HG03175 (cell line): ENCODE results near the gene TERT.

Source experiments
- ATAC-seq: cut with Tn5 transposase; IDR thresholded peaks from one replicate; pipeline ENCODE4 v1.9.1; 2021; ENCODE audit warnings: mild to moderate bottlenecking, moderate library complexity; ENCODE audit not compliant: unreplicated experiment

Gene TERT

DNA sequence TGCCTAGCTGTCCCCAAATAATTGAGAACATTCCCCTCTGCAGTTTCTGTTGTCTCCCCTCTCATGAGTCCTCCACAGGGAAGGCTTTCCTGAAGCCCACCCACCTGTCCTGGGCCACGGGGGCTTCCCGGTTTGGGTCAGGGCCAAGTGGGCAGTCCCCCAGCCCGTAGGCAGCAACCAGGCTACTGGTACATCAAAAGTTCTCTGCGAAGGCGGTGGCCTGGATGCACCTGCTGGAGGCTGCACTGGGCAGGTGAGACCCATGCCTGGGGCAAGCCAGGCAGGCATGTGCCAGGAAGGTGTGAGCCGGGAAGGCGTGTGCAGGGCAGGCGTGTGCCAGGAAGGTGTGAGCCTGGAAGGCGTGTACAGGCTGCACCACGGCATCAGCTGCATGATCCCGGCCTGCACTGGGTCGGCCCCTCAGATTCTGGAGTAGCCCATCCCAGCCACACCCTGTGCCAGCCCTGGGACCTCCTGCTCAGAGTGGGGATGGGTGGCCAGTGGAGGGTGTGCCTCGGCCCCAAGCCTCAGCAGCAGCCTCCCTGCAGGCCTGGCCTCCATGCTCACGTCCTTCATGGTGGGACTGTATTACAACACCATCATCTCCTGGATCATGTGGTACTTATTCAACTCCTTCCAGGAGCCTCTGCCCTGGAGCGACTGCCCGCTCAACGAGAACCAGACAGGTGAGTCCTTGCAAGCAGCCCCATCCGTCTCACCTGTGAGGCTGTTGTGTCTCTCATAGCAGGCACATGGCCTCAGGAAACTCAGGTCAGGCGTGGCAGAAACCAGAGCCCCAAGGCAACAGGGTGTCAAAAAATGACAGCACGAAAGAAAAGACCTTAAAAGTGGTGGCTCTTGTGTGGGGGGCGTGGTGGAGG, 84.7 kb downstream of the TERT start:
- no peak for ATAC-seq

DNA sequence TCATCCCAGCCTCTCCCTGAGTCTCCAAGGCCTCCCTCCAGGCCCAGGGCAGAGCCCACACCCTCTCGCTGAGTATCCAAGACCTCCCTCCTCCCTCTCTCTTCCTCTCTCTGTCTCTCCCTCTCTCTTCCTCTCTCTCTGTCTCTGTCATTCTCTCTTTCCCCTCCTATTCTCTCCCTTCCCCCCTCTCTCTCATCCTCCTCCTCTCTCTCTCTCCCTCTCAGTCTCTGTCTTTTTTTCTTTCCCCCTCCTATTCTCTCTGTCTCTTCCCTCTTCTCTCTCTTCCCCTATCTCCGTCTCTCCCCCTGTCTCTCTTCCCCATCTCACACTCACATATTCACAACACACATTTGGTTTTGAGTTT, 85.4 kb downstream of the TERT start:
- ATAC-seq, result no peak

DNA sequence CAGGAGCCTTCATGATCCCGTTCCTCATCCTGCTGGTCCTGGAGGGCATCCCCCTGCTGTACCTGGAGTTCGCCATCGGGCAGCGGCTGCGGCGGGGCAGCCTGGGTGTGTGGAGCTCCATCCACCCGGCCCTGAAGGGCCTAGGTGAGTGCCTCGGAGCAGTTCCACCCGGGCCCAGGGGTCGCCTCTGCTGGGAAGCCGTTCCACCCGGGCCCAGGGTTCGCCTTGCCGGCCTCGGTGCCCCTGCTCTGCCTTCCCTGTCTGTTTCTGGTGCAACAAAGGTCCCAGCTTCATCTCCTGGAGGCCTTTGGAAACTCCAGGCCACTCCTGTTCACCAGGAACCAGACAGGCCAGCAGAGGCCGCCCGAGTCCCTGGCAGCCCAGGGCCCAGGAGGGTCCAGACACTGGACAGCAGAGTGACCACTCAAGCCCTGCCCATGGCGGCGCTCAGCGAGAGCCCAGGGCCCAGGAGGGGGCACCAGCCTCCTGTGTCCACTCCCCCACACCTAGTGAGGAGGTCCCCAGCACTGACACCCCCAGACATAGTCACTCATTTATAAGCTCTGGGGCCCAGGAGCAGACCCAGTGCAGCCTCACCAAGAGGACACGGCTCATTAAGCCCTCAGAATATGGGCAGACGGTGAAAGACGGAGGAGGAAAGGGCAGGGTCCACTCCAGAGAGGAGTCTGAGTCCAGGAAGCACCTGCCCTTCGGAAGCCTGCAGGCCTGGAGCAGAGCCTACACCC, 86.0 kb downstream of the TERT start:
- ATAC-seq, result no peak

DNA sequence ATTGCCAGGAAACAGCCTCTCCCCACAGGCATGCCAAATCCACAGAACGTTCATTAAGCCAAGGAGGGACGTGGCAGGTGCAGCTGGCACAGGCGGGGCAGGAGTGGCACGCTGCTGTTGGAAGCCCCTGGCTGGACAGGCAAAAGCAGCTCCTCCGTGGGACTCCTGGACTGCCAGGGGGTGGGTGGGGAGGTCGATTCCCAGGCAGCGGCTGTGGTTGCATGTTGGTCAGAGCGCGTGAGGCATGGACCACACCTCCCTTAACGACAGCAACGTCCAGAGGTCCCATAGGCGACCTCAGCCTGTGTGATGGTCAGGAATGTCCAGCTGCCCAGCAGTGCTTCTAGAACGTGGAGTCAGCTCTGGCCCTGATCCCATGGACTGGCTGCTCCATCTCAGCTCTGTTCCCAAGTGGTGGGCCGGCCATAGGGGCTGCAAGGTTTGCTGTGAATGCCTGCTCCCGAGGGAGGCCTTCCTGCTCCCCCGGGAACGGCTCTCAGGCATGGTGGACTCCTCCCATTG, 86.6 kb downstream of the TERT start:
- no peak for ATAC-seq

DNA sequence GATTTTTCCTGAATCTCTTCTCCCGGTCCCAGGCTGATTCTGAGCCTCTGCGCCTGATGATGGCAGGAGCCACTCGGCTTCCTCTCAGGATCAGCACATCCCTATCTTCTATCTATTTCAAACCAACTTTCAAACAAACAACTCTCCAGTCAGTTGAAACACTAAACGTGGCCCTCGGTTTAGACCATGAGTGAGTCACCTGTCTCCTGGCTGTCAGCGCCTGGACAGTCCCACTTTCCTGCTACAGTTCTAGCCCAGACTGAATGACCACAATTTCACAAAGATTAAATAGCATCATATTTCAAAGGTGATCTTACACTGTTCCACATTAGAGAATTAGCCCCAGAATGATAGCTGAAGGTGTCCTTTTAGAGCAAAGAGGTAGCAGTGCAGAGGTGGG, 87.3 kb downstream of the TERT start:
- no peak for ATAC-seq

DNA sequence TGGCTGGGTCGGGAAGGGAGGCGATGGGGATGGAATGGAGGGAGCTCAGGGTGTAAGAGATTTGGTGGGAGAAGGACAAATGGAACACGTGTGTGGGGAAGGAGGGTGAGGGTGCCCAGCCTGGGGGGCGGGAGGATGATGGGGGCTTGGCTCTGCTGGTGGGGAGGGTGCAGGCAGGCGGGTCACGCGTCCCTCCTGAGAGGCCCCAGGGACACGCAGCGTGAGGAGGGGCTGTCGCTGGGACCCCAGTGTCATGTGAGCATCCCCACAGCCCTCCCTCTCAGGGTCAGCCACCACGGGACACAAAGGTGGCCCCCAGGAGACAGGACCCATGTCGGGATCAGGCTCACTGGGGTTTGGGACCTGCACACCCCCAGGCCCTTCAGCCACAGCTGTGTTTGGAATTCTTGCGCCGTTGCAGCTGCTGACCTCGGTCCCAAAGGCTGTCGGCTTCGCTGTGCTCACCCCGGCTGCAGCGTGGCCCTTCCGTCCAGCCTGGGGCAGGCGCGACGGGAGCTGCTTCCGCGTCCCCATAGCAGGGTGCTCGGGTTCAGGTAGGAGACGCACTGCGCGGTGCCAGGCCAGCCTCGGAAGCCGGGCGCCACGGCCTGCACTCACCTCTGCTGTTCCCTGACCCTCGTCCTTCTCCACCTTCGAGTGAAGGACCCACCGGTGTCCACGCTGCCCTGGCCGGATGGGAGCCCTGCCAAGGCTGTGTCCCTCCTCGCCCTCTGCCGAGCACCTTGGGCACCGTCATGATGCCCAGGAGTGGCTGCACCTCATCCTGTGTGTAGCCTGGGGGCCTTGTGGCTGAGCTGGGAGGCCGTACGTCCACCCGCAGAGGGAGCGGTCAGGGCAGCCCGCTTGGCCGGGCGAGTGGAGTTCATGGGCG, 88.1 kb downstream of the TERT start:
- no peak for ATAC-seq

DNA sequence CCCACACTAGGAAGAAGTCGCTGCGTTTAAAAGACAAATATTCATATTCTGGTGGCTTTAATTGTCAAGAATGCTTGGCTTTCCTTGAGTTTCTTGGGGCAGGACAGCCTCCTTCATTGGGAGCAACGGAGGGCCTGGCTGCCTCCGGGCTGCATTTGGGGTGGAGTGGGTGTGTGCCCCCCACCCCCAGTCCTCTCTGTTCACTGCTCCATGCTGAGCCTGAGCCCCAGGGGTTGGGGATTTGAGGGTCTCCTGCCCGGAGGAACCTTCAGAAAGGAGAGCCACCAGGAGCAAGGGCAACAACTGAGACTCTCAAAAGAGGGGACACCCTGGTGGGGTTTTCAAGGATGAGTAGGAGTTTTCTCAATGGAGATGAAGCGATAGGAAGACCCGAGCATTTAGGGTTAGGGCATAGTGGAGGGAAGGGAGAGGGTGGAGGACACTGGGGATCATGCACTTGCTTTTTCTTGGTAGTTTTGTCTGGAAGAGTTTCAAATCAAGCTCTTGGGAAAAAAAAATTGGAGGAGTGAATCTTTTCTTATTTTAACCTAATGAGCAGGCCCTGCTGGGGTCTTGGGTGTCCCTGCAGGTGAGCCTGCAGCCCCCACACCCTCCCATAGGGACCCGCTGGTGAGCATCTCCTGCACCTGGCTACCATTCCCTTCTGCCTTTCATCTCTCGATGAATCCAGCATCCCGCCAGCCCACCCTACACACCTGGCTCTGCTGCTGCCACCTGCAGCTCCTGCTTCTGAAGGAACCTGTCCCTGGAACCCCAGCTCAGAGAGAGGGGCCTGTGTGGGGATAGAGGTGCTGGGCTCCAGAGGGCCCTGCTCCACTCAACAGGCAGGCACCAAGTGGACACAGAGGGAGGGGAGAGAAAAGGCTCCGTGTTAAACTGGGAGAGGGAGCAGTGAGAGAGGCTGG, 89.3 kb downstream of the TERT start:
- no peak for ATAC-seq

DNA sequence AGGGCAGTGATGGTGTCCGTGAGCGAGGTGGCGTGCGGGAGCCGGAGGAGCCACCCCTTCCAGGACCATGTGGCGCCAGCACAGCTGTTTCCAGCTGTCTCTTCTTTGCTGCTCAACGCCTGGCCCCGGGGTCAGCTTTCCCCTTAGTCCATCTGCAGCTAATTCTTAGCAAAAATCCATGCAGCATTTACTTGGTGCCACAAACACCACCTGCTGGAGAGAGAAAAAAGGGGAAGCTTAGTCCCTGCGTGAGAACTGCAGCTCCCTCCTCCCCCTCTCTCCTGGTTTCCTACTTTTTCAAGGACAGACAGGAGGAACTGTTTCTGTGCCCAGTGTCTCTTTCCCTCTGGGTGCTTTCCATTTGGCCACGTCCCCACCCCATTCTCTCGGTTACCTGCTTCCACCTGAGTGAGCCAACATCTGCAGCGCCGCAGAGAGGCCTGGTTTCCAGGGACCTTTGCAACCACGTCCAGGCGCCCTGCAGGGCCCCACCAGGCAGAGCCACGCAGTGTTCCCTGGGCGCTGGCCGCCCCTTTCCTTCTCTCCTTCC, 90.1 kb downstream of the TERT start:
- no peak for ATAC-seq

DNA sequence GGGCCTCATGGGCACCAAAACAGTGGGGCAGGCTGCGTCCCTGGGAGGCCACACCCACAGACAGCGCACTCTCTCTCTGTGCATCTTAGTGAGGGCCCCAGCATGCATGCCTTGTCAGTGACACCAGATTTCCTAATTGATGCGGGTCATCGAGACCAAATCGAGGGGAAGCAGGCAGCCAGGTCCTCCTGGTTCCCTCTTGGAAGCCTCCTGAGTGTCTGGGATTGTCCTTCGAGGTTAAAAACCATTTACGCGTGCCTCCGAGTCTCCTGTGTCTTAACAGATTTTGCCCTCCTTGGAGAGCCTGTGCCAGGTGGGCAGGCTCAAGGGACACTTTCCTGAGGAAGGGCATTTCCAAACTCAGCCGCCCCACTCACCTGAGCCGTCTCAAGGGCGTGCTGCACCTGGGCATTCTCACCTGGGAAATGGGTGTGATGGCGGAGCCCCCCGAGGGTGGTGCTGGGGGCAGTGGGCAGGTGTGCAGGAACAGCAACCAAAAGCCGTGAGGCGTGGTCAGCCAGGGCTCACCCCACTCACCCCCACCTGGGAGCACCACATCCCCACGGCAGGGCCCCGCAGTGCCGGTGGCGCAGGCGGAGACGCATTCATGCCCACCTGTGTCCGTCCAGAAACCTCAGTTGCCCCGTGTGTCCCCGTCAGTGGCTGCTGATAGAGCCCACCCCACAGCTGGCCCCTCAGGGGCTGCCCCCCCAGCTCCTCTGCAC, 90.7 kb downstream of the TERT start:
- ATAC-seq, result no peak

DNA sequence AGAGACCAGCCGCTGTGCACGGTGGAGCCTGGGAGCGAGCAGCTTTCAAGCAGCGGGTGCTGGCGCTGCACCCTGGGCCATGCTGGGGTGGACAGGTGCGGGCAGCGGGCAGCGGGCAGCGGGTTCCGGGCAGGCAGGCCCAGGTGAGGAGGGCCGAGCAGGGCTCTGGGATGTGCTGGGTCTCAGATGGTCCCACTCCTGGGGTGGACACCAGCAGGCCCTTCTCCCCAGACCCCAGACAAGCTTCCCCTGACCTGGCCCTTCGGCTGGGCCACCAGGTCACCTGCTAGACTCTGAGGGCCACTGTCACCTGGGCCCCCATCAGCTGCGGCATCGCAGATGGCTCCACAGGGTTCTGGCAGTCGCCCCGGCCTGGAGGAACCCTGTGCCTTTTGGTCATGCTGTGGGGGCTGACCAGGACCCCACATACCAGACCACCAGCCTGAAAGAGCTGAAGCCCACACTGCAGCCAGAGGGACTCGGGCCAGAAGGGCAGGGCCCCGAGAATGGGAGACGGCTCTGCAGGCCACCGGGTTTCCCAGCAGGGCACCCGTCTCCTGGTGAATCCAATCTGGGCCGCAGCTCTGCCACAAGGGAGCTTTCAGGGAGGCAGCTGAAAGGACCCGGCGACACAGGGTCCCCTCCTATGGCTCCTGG, 91.4 kb downstream of the TERT start:
- no peak for ATAC-seq
